ENCODE measurements around the gene AMOTL2.

The AMOTL2 gene

DNA sequence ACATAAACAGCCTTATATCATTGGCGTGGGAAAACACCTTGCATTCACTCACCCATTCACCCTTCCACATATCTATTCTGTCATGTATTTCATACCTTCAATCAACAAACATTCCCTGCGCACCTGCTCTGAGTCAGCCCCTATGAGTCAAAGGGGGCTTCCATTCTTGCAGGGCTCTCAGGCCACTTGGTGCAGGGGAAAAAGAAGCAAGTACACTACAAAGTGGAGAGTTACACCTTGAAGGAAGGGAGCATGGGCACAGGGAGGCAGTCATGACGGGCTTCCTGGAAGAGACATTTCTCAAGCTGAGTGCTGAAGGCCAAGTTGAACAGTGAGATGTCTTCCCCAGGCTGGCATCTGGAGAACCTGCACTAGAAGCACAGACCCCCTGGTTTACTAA is 4.6 kb upstream of the AMOTL2 start:
- DNase-seq (ENCODE audit: low read depth in 2 of 2) = no peak

DNA sequence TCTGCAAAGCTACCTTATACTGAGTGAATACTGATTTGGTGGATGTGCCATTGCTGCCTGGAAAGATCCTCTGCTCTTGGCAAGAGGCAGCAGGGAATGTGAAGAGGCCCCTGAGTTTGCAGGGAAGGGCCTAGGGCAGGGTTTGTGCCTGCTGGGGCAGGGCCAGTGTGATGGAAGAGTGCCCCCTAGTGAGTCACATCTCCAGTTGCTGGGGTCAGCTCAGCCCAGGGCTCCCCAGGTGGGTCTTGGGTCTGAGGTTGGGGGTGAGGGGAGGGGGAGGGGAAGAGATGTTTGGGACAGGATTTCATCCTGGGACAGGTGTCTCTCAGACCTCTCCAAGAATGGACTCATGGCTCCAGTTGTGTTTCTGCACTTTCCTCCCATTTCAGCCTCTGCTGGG is 4.1 kb upstream of the AMOTL2 start:
- no peak for DNase-seq (ENCODE audit: low read depth in 2 of 2)

DNA sequence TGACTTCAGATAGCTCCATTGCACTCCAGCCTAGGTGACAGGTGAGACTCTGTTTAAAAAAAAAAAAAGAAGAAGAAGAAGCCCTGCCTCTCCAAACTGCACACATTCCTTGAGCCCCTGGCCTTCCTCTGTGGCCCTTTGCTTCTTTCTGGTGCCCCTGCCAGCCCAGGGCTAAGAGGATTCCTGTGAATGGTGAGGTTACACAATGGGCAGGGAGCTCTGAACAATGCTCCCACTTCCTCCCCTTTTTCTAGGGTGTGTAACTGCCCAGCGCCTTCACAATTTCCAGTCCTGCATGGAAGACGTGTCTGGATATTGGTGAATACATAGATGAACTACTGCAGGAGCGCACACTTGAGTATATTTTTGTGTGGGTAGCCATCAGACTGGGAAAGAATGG is 3.6 kb upstream of the AMOTL2 start:
- no peak for DNase-seq (ENCODE audit: low read depth in 2 of 2)

DNA sequence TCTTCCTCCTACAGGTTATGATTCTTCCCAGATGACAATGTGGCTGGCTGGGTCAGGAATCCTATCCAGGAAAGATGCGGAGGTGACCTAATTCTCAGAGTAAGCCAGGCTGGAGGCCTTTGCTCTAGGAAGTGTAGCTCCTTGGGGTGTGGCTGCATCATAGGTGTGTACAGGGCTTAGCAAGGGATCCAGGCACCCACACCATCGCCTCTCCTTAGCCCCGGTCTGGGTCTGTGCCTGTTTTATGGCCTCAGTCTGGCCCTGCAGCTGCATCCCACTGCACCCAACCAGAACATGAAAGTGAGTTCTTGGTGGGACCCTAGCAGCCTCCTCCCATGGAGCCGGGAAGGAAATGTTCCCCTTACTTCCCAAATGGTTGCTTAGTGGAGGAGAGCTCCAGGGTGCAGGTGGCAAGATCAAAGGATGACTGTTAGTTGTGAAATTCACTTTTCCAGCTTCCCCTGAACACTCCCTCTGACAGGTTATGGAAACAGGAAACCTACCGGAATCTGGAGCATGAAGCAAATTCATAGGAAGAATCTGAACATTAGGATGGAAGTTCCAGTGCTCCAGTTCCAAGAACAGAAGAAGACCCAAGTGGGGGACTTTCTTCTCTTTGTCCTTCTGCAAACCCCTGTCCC is 2.7 kb upstream of the AMOTL2 start:
- DNase-seq (ENCODE audit: low read depth in 2 of 2) = no peak

DNA sequence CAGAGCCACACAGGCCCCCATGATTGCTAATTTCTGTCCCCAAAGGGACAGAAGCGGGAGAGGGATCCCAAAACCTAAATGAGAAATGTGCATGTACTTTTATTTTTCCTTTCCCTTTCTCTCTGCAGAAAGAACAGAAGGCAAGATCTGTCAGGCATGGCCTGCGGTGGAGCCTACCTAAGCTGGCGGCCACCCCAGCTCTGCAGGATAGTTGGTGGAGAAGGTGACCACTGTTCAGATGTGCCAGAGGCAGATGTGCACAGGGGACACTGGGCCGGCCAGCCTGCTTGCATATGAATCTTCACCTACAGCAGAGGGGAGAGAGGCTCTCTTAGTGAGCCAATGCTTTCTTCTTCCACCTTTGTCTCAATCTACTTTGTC is 2.1 kb upstream of the AMOTL2 start:
- no peak for DNase-seq (ENCODE audit: low read depth in 2 of 2)

DNA sequence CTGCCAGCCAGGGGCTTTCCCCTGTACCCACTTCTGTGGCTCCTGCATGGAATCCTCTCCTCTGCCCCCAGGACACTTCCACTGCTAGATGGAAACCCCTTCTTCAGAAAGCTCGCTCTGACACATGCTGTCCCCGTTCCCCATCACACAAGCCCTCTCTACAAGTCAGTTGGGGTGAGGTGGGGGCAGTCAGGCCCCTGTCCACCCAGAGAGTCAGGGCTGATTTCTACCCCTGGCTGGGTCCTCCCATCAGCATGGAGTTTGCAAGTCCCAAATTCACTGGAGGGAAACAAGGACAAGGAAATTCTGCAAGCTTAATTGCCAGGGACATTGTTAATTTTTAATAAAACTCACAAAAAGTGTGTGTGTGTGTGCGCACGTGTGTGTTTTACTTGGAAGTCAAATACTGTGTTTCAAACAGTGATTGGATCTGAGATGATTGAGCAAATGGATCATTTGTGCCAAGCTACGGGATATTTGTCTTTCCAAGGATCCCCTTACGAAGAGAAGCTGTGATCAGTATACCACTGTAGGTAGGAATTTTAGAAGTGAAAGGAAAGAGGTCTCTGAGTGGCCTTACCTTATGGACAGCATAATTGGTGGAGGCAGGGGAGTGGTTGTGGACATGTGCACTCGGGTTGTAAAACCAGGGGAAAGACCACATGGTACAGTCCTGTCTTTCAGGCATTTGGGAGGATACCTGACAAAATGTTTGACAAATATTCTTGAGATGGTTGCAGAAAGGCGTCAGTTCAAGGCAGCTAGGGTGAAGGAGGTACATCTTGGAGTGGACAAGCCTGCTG is 1.5 kb upstream of the AMOTL2 start:
- DNase-seq (ENCODE audit: low read depth in 2 of 2) = no peak

DNA sequence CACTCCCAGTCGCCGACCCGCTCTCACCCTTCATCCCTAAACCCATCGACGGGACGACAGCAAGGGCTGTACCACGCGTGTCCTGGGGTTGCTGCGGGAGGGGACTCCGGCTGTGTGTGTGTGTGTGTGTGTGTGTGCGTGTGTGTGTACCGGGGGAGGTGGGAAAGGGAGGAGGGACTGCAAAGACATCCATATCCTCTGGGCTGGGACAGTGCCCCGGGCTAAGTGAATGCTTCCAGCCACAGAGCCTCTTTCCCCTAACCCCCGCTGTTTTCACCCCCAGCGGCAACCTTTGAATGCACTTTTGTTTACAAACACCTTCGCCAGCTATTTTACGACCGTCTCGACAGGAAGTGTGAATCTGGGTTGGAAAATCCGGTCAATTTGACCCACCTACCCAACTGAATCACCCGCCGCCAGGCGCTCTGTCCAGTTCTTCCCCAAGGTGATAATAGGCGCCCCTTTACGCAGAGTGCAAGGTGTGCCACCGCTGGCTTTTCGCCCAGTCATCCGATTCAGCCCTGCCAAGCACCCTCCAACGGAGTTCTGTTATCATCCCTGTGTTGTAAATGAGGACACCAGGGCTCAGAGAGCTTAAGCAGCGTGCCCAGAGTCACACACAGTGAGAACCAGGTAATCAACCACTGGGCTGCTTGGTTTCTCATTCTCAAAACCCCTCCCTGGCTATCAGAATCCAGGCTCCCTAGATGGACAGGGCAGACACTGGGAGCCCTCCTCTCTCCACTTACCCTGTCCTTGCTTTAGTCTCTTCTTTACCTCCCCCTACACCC is 739 bp upstream of the AMOTL2 start:
- DNase-seq (ENCODE audit: low read depth in 2 of 2) = no peak

DNA sequence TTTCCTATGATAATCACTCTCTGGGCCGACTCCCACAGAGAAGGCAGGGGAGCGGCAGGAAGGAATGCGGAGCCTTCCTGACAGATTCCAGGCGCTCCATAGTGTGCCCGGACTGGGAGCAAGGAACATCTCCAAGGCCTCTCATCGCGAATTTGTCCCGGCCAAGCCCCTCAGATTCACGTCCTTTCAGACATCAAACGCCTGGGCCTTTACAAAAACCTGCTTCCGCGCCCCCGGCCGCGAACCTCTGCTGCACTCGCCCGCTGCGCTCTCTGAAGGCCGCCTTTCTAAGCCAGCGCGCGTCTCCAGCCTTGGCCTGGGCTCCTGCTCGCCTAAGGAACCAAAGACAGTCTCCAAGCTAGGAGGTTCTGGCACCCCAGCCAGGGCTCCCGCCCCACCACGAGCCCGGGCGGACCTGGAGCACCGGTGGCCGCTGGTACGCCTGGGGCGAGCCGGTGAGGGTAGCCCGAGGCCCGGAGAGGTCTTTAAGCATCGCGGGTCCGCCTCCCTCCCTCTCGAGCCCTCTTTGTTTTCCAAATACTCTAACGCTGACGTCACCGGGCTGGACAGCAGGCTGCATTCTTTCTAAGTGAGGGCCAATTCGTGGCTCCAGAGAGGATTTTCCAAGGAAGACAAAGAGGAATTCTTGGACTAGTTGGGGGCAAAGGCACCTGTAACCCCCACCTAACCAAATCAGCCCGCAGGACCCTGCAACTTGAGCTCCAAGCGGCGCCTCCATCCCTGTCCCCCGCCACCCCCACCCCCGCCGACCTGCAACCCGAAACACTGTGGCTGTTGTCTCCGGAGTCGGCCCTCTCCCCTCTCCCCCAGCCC is 759 bp downstream of the AMOTL2 start:
- DNase-seq (ENCODE audit: low read depth in 2 of 2) = no peak

DNA sequence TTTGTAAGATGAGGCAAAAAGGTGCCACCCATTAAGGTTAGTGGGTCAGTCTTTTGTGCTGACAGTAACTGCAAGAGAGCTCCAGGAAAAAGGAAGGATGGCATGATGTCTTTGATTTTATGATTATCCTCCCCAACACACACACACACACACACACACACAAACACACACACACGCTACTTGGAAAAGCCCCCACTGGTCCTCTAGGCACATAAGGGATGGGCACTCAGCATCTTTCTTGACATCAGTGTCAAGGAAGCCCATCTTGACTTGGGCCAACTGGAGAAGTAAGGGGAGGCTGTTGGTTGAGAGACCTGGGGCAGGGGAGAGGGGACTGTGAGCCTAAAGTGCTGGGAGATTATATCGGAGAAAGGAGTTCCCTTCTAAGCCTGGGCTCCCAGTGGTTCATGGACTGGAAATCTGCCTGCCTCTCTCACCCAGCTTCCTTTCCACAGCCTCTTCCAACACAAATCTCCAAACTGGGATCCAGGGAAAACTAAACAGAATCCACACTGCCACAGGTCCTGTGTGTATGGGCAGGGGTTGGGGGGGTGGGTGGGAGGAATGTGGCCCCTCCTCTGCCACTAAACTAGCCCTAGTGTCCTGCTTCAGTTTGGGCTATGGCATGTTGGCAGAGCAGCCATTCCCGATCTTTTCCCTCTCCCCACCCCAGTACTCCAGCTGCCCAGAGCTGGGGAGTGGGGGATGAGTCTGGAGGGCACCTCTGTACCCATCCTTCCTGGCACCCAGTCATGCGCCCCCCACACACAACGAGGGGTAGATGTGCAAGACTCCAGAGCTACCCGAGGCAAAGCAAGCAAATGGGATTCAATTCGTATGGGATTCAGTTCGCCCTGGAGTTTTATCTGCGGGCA is 1.6 kb downstream of the AMOTL2 start:
- DNase-seq (ENCODE audit: low read depth in 2 of 2) = no peak

DNA sequence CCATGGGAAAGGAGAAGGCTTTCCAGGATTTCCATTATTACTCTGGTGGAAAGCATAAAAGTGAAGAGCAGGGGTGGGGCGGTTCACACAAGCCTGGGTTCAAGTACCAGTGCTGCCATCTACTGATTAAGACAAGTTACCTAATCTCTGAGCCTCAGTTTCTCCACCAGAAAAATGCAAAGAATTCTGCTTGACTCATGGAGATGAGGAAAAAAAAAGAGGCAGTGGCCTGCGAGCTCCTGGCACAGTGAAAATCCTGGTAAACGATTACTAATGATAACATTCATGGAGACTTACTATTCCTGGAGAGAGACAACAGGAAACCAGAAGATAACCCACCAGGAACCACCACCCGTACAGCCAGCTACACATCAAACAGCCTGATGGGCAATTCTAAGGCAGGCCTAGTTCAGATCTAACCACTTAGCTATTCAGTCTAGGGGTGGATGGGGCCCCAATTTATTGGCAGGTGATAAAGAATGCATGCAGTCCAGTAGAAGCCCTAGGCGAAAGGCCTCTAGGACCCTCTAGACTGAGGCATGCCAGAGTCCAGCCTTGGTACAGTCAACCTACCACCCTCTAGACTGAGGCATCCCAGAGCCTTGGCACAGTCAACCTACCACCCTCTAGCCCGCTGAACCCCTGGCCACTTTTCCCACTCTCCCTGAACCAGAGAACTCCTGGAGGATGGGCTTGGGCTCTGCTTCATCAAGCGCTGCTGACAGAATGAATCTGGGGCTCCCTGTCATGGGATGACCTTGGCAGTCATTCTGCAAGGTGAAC is 2.5 kb downstream of the AMOTL2 start:
- no peak for DNase-seq (ENCODE audit: low read depth in 2 of 2)

DNA sequence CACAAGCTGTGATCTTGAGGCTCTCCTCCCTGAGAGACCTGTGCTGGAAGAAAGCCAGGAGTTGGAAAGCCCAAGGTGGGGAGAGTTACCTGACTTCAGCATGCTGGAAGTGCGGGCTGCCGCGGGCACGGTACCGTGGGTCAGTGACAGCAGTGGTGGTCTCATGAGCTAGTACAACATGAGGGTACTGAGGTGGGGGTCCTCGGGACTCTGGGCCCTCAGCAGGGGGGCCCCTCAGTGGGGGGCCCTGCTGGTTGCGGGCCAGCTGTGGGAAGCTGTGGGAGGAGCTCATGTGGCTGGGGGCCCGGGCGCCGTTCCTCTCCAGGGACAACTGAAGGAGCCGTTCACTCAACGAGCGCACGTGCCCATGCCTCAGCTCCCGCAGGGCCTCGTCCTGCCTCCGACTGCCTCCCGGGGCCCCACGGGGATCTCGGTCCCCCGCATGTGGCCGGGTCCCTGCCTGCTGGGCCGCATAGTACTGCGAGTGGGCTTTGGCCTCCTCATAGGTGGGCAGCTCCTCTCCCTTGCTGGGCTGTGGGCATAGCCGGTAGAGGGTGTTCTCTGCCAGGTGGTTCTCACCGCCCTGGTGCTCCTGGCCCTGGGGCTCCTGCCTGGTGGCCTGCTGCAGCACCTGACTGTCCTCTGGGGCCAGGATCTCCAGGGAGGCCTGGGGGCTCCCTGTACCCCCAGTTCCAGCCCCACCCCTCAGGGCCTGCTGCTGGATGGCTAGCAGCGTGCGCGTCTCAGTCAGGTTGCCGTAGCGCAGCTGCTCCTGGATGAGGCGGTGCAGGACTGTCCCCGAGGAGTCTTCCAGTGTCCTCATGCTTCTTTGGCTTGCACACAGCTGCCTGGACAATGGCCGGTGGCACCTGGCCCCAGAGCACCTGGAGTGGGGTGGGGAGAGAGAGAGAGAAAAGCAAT is 3.4 kb downstream of the AMOTL2 start:
- DNase-seq (ENCODE audit: low read depth in 2 of 2) = no peak

DNA sequence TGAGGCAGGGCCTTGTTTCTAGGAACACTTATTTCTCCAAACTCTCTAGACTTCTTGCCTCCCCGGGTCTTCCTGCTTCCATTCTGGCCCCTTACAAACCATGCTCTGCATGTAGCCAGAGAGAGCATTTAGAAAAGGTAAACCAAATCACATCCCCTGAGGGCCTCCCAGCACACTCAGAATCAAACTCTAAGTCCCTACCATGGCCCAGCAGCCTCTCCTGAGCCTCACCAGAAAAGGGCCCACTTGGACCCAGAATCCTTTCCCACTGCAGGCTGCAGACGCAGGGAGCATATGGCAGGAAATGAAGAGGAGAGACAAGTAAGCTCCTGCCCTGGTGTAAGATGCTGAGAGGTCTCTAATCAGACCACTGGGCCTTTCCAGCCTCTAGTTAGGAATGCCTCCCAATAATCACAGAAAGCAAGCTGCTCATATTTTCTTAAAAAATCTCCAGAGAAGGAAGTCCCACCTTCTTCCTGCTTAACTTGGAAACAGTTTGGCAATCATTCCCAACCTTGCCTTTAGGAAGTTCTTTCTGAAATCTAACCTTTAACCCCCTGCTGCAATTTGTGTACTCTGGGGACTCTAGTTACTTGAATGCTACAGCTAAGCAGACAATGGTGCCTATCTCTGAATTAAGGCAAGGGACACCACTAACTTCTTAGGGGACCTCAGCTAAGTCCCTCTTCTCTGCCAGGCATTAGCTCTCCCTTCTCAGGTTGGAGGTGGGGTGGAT is 4.2 kb downstream of the AMOTL2 start:
- DNase-seq (ENCODE audit: low read depth in 2 of 2) = no peak

DNA sequence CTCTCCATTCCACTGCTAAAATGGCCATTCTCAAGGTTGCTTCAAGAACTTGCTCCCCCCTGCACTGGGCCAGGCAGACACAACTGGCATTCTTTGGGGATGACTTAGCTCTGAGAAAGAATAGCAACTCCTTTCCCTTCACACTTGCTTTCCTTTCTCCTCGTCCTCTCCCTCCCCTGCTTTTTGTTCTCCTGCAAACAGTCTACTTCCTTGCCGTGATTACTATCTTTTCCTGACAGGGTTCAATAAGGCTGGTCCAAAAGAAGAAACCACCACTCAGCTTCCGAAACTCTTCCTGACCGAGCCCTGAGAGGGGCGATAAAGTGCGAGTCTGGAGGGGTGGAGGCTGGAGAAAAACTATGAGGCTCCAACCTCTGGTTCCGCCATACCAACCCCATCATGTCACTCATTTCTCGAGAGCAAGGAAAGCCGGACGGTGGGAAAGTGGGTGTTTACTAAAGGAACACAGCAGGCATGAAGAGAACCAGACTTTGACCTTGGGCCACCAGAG is 5.0 kb downstream of the AMOTL2 start:
- DNase-seq (ENCODE audit: low read depth in 2 of 2) = no peak

DNA sequence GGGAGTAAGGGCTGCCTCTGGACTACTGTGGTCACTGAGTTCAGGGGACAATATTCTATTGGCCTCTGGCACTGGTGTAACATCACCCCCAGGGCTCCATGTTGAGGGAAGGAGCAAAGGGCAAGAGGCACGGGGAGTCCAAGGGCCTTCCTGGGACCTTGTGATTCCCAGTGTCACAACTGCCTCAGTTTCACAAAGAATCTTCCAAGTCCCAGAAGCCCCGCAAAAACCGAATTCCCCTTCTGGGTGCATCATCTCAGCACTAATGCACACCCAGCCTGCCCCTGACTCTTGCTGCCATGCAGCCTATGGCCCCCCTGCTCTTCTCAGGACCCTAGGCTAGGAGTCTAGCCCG is 5.5 kb downstream of the AMOTL2 start:
- DNase-seq (ENCODE audit: low read depth in 2 of 2) = no peak

DNA sequence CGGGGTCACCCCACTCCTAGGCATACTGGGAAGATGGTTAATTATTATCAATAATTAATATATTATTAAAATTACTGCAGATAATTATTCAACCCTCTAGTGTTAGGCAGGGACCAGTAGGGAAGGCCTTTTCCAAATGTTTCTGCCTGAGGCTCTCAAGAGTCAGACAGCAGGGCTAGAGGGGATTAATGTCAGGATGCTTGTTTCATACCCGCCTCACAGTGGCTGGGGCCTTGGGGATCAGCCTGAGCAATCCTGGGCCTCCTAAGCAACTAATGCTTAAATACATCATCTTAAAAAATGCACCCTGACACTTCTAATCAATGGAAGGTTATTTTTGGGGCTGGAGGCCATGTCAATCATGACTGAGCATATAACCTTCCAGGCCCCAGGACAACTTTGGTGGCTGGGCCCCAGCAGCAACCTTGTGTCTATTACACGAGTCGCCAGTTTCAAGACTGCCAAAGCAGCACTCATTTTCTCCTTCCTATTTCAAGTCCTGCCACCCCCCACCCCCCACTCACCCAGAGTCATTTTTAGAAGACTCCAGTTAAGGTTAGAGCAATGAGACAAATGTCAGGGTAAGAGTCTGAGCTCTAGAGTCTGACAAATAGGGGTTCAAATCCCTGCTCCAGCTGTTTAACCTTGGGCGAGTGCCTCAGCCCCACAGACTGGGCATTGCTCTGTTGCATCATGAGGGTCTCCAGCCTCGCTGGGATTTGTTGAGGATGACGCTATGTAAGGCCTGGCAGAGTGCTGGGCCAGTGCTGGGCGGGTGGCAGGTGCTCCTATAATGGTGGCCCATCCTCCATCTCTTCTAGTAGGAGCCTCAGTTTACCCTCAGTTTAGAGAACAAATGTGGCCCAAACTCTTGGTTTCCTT is 6.1 kb downstream of the AMOTL2 start:
- DNase-seq (ENCODE audit: low read depth in 2 of 2) = no peak

DNA sequence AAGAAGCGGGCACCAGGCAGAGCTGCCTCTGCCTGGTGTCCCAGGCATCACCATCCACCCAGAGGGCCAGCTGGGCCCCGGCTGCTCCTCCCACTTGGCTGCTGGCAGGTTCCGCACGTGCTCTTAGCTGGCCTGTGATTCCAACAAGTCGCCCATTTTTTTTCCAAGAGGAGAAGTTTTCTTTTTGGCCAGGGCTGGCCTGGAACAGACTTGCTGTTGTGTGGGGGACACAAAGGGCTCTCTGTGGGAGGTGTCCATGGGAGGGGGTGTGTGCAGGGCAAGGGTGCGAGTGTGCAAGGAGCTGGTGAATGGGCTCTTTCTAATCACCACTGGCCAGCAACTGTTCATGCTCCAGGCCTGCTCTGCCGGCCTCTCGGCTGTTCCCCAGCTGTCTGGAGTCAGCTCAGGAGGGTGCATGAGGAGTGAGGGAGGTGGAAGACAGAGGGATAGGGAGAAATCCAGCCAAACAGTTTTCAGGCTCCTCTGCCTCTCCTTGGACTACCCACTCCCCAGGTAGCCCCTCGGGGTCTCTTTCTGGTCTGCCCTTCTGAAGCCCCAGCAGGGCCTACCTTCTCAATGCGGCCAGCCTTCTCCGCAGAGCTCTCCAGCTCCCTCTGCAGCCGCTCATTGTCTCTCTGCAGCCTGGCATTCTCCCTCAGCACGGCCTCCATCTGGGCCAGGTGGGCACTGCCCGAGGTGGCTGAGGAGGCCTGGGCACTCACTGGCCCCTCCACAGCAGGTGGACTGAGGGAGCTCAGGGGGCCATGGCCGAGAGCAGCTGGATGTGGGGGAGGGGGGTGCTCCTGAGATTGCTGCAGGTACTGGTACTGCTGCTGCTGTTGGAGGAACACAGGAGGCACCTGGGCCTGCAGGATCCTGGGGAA is 7.1 kb downstream of the AMOTL2 start:
- no peak for DNase-seq (ENCODE audit: low read depth in 2 of 2)

Data from activated CD4-positive, alpha-beta T cell treated with anti-CD3 and anti-CD28 coated beads for 24 hours (primary cell).